ENCODE results near the gene UBE2V1. TPM values are rescaled to one million over a fixed set of nuclear protein-coding genes. Genes with fewer than 3 reads are reported as not detected.

Gene UBE2V1
- total RNA-seq, 2 experiments from 2014 or later, result 57.3 to 143 TPM

DNA sequence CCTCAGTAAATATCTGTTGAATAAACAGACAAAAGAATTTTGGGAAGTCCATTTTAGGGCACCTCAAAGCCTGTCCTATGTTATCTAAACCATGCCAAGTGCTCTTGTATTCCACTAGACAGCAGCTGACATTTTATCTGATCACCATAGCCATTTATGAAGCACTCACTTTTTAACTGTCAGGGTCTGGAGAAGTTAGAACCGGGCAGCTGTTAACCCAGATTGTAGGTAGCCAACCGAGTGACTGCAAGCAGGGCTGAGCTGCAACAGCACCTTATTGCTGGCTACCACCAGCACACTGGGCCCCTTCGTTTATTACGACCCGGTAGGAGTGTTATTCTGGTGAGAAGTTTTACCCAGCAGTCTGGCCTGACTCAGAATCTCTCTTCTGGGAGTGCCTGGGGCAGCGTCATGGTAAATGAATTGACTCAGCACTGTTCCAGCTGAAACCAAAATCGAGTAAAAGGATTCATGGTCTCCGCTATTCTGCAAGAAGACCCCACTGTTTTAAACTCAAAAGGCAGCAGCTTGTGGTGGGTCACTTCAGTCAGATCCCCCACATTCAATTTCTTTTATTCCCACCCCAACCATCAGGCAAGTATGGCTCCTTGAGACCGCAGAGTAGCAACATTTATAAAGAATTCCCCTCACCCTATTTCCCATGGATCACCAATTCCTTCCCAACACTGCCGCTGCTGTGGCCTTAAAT lies 1.7 kb downstream of the UBE2V1 start:
- Histone ChIP-seq H3K4me3 (ENCODE audit: low read depth, low read length, poor library complexity, severe bottlenecking) (peak overlapping the region; percentile 88), H3K79me2 (ENCODE audit: insufficient read depth, low read depth, low read length) (peaks cover 85% of the 10 kb centered on the region), H3K36me3 (ENCODE audit: insufficient read depth, low read length) (peaks cover 40% of the 10 kb centered on the region), H4K20me1 (ENCODE audit: insufficient read depth, low read length) (peaks cover 22% of the 10 kb centered on the region), H3K9me3 (ENCODE audit: low read length) (no peaks in the 10 kb centered on the region), H3K27ac (ENCODE audit: low read depth, low read length, poor library complexity, severe bottlenecking) (peak overlapping the region; percentile 17), H3K4me2 (ENCODE audit: low read length) (peak overlapping the region; percentile 94), H3K4me1 (ENCODE audit: insufficient read depth, low read length, poor library complexity, severe bottlenecking) (peaks cover 55% of the 10 kb centered on the region), H3K9me2 (ENCODE audit: insufficient read depth, low read length) (no peaks in the 10 kb centered on the region), H2AFZ (ENCODE audit: low read length) (no peak overlapping the region)
- intact Hi-C loops (cut with micrococcal nuclease; ENCODE audit: unreplicated experiment), result loop anchor here (2.0 to 10.0 kb wide), 2 partner anchors 24 to 836 kb away; partner anchors contain the start of gene ZNFX1
- CTCF ChIA-PET (ENCODE audit: unreplicated experiment), result interaction anchor here (1.1 kb wide), 1 partner anchor 42 kb away, joined by 3 read pairs; the partner anchor contains the start of gene PEDS1
- DNase-seq (ENCODE audit: low spot score), result no peak
- no TSS peak for BruUV-seq (replicated peaks)
- POLR2A ChIA-PET, result interaction anchor here (0.5 kb wide), 1 partner anchor 71 kb away, joined by 4 read pairs; no protein-coding TSS in a partner anchor
- TF ChIP-seq, protein P1, sequence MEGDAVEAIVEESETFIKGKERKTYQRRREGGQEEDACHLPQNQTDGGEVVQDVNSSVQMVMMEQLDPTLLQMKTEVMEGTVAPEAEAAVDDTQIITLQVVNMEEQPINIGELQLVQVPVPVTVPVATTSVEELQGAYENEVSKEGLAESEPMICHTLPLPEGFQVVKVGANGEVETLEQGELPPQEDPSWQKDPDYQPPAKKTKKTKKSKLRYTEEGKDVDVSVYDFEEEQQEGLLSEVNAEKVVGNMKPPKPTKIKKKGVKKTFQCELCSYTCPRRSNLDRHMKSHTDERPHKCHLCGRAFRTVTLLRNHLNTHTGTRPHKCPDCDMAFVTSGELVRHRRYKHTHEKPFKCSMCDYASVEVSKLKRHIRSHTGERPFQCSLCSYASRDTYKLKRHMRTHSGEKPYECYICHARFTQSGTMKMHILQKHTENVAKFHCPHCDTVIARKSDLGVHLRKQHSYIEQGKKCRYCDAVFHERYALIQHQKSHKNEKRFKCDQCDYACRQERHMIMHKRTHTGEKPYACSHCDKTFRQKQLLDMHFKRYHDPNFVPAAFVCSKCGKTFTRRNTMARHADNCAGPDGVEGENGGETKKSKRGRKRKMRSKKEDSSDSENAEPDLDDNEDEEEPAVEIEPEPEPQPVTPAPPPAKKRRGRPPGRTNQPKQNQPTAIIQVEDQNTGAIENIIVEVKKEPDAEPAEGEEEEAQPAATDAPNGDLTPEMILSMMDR (conservative IDR thresholded peaks at IDR 0.05; ENCODE audit: low read length), result no peak
- TF ChIP-seq EZH2phosphoT487 (IDR thresholded peaks at IDR 0.05; ENCODE audit: borderline replicate concordance, low read depth, low read length), result no peak

DNA sequence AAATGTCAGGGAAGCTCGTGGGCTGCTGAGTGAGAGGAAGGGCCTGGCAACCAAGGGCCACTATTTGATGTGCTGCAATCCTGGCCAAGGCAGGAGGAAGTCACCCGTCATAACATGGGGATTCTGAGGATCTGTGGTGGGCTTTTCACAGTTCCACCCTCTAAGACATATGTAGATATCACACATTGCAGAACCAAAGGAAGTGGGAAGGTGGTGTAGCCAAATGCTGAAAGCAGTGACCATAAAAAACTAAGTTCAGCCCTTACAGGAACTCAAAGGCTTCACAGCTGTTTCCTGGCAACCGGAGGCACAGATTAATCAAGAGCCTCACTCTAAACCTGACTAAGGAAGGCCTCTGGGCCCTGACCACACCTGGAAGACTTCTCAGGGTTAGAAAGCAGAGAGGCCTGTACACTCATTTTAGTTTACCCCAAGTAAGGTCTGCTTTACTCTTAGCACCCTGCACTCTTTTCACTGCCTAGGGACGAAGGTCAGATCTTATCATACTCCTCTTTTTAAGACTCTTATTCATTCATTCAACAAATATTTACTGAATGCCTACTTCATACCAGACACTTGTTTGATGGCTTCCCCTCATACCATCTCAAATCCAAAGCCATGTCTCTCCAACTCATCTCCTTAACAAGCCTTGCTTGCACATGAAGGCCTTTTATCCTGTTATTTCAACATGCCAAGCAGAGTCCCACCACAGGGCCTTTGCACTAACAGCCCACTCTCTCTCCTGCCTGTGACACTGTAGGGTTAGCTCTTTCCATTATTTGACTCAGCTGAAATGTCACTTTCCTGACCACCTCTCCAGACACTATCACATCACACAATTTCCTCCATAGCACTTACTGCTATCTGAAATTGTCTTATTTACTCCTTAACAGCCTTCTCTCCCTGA lies 2.6 kb downstream of the UBE2V1 start:
- Histone ChIP-seq H3K9me3 (ENCODE audit: low read length) (no peaks in the 10 kb centered on the region), H3K4me1 (ENCODE audit: insufficient read depth, low read length, poor library complexity, severe bottlenecking) (peaks cover 51% of the 10 kb centered on the region), H3K9me2 (ENCODE audit: insufficient read depth, low read length) (no peaks in the 10 kb centered on the region), H3K27ac (ENCODE audit: low read depth, low read length, poor library complexity, severe bottlenecking) (peak overlapping the region; percentile 36), H3K36me3 (ENCODE audit: insufficient read depth, low read length) (peaks cover 44% of the 10 kb centered on the region), H3K4me3 (ENCODE audit: low read depth, low read length, poor library complexity, severe bottlenecking) (peak overlapping the region; percentile 88), H3K79me2 (ENCODE audit: insufficient read depth, low read depth, low read length) (peaks cover 91% of the 10 kb centered on the region), H4K20me1 (ENCODE audit: insufficient read depth, low read length) (peaks cover 22% of the 10 kb centered on the region), H3K4me2 (ENCODE audit: low read length) (peak overlapping the region; percentile 94), H2AFZ (ENCODE audit: low read length) (no peak overlapping the region)
- TSS peak; percentile 13 for BruUV-seq (replicated peaks)
- ChIA-PET POLR2A (interaction anchor here (0.7 to 1.7 kb wide), 7 partner anchors 8 to 1123 kb away, joined by 3 to 8 read pairs (median 6); partner anchors contain the start of gene PEDS1), CTCF (ENCODE audit: unreplicated experiment) (interaction anchor here (0.6 to 1.1 kb wide), 2 partner anchors 43 to 129 kb away, joined by 3 read pairs; partner anchors contain the start of gene PEDS1)
- no peak for TF ChIP-seq EZH2phosphoT487 (IDR thresholded peaks at IDR 0.05; ENCODE audit: borderline replicate concordance, low read depth, low read length)
- TF ChIP-seq, protein P1 (conservative IDR thresholded peaks at IDR 0.05; ENCODE audit: low read length), result no peak
- intact Hi-C loops (cut with micrococcal nuclease; ENCODE audit: unreplicated experiment), result loop anchor here (2.0 to 10.0 kb wide), 2 partner anchors 24 to 836 kb away; partner anchors contain the start of gene ZNFX1
- DNase-seq (ENCODE audit: low spot score), result peak; percentile 79
